Transverse colon (tissue), 4 donors: ENCODE data around the gene REC8. TPM values are rescaled to one million over a fixed set of nuclear protein-coding genes. Genes with fewer than 3 reads are reported as not detected.

ENCODE experiments used
- DNase-seq: peaks from one replicate; pipeline ENCODE4 v3.0.0-alpha.2; 2019
- H3K27ac ChIP-seq, 4 donors: fragments of 200-600 bp; sonication (generic); 2 replicates each; pipeline ENCODE4 v1.5.1; 2016 to 2018; ENCODE audit warnings: inconsistent platforms in 4 of 4
- H3K27me3 ChIP-seq: fragments of 200-600 bp; sonication (generic); 2 replicates; pipeline ENCODE4 v1.5.1; 2017; ENCODE audit warnings: inconsistent platforms
- H3K36me3 ChIP-seq, 4 donors: fragments of 200-600 bp; sonication (generic); 2 replicates each; pipeline ENCODE4 v1.5.1; 2017 to 2019; ENCODE audit warnings: inconsistent platforms in 4 of 4
- H3K4me1 ChIP-seq, 4 donors: fragments of 200-600 bp; sonication (generic); 2 replicates each; pipeline ENCODE4 v1.5.1; 2017 to 2020; ENCODE audit warnings: inconsistent platforms in 4 of 4
- H3K4me3 ChIP-seq, 4 donors: fragments of 200-600 bp; sonication (generic); 1 replicate in 1 of 4; 2 replicates in 3 of 4; pipeline versions ENCODE4 v1.5.1 to v1.6.1; 2017 to 2019; ENCODE audit warnings: inconsistent platforms in 4 of 4
- H3K9me3 ChIP-seq, 2 donors: fragments of 200-600 bp; sonication (generic); 2 replicates each; pipeline ENCODE4 v1.5.1; 2017 to 2019; ENCODE audit warnings: inconsistent platforms in 2 of 2
- CTCF ChIP-seq, 5 experiments: fragments of 200-600 bp in 3 of 5; fragments of 450-650 bp in 2 of 5; sonication (generic) in 3 of 5; IDR thresholded peaks; 1 replicate in 2 of 5; 2 replicates in 3 of 5; pipeline ENCODE4 v1.5.1; 2016 to 2017; ENCODE audit warnings: antibody characterized with exemption in 5 of 5, inconsistent platforms in 3 of 5, mild to moderate bottlenecking in 2 of 5, moderate library complexity in 1 of 5
- EP300 ChIP-seq: sonication (generic); formaldehyde crosslinking; IDR thresholded peaks from one replicate; pipeline ENCODE4 v1.6.1; 2017; ENCODE audit warnings: antibody characterized with exemption, low read depth
- POLR2A ChIP-seq: fragments of 450-650 bp; IDR thresholded peaks from one replicate; pipeline ENCODE4 v1.6.1; 2016; ENCODE audit warnings: antibody characterized with exemption, mild to moderate bottlenecking, moderate library complexity
- POLR2AphosphoS5 ChIP-seq, 3 donors: sonication (generic); formaldehyde crosslinking; IDR thresholded peaks; one replicate each; pipeline ENCODE4 v1.6.1; 2016; ENCODE audit warnings: antibody characterized with exemption in 3 of 3
- WGBS, 2 donors: methylation state at CpG; one replicate each; pipeline ENCODE4 v1.1.5; 2018; ENCODE audit warnings: low coverage in 1 of 2; 5-methylcytosine and 5-hydroxymethylcytosine counted together
- in situ Hi-C, 4 donors: fragments of 200-750 bp; cut with MboI; loops; one replicate each; pipeline versions ENCODE4 v1.15.0 to v1.15.1; 2017; ENCODE audit warnings: low sequenced_read_pairs in 3 of 4, low pct_ligation_motif_present in 1 of 4, low pct_unique_long_range_greater_than_20kb in 1 of 4
- intact Hi-C: fragments of 100-400 bp; cut with DNase I; formaldehyde crosslinking; loops from one replicate; pipeline ENCODE4 v1.15.1; 2023; ENCODE audit warnings: low total_unique reads
- total RNA-seq, 4 donors: library from RNA; depleted of rRNA; stranded (reverse); fragments of >200 nt; gene quantifications; one replicate each; pipeline ENCODE4 v1.1.0, GENCODE V29; 2016

Gene REC8
- total RNA-seq, 4 donors from 2014 or later: 11.3 to 112 (median 31.2) TPM

- Histone ChIP-seq H3K36me3 (peaks cover 0 to 27% (median 6%) of the 10 kb centered on the region in 4 donors), H3K27ac (peak overlapping the region; percentile 94 to 99 (median 97)), H3K27me3 (no peaks in the 10 kb centered on the region), H3K9me3 (no peaks in the 10 kb centered on the region), H3K4me3 (peak overlapping the region; percentile 73 to 98 (median 86)), H3K4me1 (peaks cover 12 to 44% (median 23%) of the 10 kb centered on the region in 4 donors)
- WGBS, 2 donors: 8% methylated on average over 21 of the region's 29 CpGs; no CpG with 5 or more reads in 1 of the 2 donors
- DNase-seq: no peak
- in situ Hi-C loops: no loop called here
- no peak for TF ChIP-seq EP300
- no peak for TF ChIP-seq POLR2AphosphoS5 (IDR thresholded peaks at IDR 0.05)
- no peak for TF ChIP-seq POLR2A
- no peak for TF ChIP-seq CTCF (IDR thresholded peaks at IDR 0.05)
- intact Hi-C loops: no loop called here
These were observed 24.0 kb upstream of the REC8 start for GRCh38 chr14:24147761-24148428.

DNA sequence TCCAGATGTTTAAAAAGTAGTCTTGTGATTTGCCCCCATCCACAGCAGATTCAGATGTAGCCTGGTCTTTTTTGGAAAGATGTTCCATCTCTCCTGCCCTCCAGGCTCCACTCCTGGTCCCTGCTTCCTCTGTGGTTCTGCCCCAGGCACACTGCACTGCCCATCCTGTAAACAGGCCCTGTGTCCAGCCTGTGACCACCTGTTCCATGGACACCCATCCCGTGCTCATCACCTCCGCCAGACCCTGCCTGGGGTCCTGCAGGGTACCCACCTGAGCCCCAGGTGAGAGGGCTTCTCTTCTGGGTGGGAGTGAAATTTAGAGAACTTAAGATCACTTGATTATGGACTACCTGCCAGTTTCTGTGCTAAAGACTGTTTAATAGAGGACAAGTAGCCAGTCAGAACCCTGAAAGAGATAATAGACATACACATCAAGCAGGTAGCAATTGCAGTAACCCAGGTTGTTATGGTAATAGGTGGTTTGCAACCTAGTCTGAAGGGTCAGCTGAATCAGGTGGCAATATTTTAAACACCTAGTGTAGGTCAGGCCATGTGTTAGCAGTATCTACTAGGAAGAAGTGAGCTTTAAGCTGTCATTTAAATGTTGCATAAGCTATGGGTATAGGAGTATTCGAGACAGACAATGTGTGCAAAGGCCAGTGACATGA lies 22.4 kb upstream of the REC8 start:
- Histone ChIP-seq H3K27me3 (no peaks in the 10 kb centered on the region), H3K4me3 (no peak overlapping the region), H3K36me3 (peaks cover 0 to 28% (median 10%) of the 10 kb centered on the region in 4 donors), H3K4me1 (peaks cover 12 to 30% (median 21%) of the 10 kb centered on the region in 4 donors), H3K27ac (no peak overlapping the region), H3K9me3 (no peaks in the 10 kb centered on the region)
- no peak for DNase-seq
- in situ Hi-C loops (no loop called here), intact Hi-C loops (no loop called here)
- TF ChIP-seq POLR2AphosphoS5 (IDR thresholded peaks at IDR 0.05) (no peak), EP300 (no peak), POLR2A (no peak), CTCF (IDR thresholded peaks at IDR 0.05) (no peak)
- WGBS, 2 donors: 87% methylated on average over 3 of the region's 3 CpGs; no CpG with 5 or more reads in 1 of the 2 donors

- no peak for DNase-seq
- H3K4me3 ChIP-seq: no peak overlapping the region
- TF ChIP-seq CTCF (IDR thresholded peaks at IDR 0.05) (no peak), EP300 (no peak), POLR2AphosphoS5 (IDR thresholded peaks at IDR 0.05) (no peak), POLR2A (no peak)
- peaks cover 12 to 24% (median 20%) of the 10 kb centered on the region in 4 donors for H3K4me1 ChIP-seq
- H3K9me3 ChIP-seq: no peaks in the 10 kb centered on the region
- in situ Hi-C loops: no loop called here
- intact Hi-C loops: loop anchor here (10.0 kb wide), 1 partner anchor 45 kb away; no protein-coding TSS in a partner anchor
- peaks cover 0 to 34% (median 14%) of the 10 kb centered on the region in 4 donors for H3K36me3 ChIP-seq
- 80 to 91% methylated on average over 1 to 9 of the region's 9 CpGs for WGBS, 2 donors
- H3K27me3 ChIP-seq: no peaks in the 10 kb centered on the region
- no peak overlapping the region for H3K27ac ChIP-seq
These were observed 21.8 kb upstream of the REC8 start for GRCh38 chr14:24150061-24150460.

- intact Hi-C loops (loop anchor here (10.0 kb wide), 1 partner anchor 46 kb away; no protein-coding TSS in a partner anchor), in situ Hi-C loops (no loop called here)
- 94% methylated on average over 9 of the region's 9 CpGs; no CpG with 5 or more reads in 1 of the 2 donors for WGBS, 2 donors
- no peaks in the 10 kb centered on the region for H3K9me3 ChIP-seq
- no peak overlapping the region for H3K27ac ChIP-seq
- H3K27me3 ChIP-seq: no peaks in the 10 kb centered on the region
- H3K4me1 ChIP-seq: peaks cover 8 to 19% (median 15%) of the 10 kb centered on the region in 4 donors
- H3K4me3 ChIP-seq: no peak overlapping the region
- peaks cover 0 to 39% (median 18%) of the 10 kb centered on the region in 4 donors for H3K36me3 ChIP-seq
- DNase-seq: no peak
- no peak for TF ChIP-seq POLR2A
- TF ChIP-seq EP300: no peak
- no peak for TF ChIP-seq POLR2AphosphoS5 (IDR thresholded peaks at IDR 0.05)
These were observed 21.3 kb upstream of the REC8 start for GRCh38 chr14:24150567-24150966.
